GM19025 (cell line): ENCODE results near the gene RAD23B.
A peak's percentile ranks its signal among the peaks of the same experiment; 100 is the strongest.

Source experiments
- ATAC-seq: cut with Tn5 transposase; IDR thresholded peaks from one replicate; pipeline ENCODE4 v1.9.1; 2021; ENCODE audit warnings: mild to moderate bottlenecking, low read depth, moderate library complexity; ENCODE audit not compliant: unreplicated experiment

Gene RAD23B

DNA sequence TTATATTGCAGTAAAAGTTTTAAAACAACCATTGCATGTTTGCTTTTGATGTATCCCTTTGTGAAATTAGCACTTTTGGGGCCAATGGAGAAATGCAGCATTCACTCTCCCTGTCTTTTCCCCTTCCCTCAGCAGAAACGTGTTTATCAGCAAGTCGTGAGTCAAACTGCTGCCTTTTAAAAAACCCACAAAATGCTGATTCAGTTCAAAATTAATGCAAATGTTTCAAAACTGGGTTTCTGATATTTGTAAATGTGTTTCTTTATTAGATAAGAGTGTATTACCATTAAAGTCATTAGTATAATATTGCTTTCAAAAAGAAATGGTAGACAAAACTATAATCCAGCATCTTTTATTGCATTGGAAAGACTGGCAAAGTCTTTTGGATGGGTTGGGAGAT is 47.3 kb downstream of the RAD23B start:
- no peak for ATAC-seq

DNA sequence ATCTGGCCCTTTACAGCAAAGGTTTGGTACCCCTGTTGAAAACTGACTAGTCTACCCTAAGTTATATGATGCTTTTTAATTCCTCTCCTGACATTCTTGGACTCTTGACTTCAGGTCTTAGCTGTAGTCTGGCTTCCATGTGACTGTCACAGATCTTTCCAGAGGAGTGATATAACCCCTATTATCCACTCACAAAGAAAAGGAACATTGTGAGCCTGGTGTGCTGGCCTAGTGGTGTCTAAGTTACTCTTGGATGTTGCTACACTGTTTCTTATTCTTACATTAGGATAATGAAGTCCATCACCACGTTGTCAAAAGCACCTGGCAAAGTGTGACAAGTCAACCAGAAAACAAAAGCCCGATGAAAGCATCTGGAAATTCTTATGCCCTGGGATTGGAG is 49.8 kb downstream of the RAD23B start:
- ATAC-seq: no peak

DNA sequence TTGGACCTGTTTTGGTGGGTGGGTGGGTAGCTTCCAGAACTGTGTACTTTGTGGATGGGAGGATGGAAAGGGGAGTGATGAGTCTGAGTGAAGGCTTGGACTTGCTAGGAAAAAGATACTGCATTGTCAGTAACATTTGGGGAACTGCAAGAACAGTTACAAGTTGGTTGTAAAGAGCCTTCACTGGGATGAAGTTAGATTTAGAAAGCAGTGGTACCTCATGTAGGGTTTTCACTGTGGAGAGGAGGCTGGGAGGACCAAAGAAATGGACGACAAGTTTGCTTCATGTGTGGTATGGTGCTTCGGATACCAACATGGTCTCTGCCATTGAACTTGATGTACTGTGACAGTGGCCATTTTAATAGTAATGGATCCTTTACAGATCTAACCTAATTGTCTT is 50.3 kb downstream of the RAD23B start:
- no peak for ATAC-seq

DNA sequence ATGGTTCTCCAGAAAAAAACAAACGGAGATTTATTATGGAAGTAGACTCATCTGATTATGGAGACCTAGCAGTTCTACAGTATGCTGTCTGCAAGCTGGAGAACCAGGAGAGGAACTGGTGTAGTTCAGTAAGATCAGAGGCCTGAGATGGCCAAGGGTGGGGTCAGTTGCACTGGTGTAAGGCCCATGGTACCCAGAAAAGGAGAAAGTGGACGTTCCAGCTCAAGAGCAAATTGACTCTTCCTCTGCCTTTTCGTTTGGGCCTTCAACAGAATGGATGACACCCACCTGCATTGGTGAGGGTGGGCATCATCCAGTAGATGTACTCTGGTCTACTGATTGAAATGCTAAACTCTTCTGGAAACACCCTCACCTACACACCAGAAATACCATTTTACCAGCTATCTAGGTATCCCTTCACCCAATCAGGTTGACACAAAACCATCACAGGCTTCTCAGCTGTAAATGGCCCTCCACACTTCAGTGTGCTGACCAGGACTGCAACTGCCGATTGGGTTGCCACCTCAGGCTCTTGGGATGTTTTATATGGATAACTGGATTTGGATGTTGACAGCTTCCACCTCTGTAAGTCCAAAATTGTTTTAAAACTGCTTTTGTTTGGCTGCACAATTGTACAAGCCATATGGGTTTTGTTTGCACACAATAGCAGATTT is 51.2 kb downstream of the RAD23B start:
- ATAC-seq: no peak

DNA sequence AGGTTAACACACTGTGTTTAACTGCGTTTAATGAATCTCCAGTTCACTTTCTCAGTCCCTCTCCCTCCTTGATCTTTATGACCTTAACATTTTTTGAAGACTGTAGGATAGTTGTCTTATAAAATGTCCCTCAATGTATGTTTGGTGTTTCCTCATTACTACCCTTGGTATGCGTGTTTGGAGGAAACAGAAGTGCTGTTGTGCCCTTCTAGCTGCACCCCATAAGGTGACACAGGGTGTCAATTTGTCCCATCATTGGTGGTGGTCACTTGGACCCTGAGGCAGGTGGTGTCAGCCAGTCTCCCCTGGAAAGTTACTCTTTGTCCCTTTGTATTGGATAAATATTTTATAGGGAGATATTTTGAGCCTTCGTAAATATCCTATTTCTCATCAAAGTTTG is 52.3 kb downstream of the RAD23B start:
- ATAC-seq: no peak

DNA sequence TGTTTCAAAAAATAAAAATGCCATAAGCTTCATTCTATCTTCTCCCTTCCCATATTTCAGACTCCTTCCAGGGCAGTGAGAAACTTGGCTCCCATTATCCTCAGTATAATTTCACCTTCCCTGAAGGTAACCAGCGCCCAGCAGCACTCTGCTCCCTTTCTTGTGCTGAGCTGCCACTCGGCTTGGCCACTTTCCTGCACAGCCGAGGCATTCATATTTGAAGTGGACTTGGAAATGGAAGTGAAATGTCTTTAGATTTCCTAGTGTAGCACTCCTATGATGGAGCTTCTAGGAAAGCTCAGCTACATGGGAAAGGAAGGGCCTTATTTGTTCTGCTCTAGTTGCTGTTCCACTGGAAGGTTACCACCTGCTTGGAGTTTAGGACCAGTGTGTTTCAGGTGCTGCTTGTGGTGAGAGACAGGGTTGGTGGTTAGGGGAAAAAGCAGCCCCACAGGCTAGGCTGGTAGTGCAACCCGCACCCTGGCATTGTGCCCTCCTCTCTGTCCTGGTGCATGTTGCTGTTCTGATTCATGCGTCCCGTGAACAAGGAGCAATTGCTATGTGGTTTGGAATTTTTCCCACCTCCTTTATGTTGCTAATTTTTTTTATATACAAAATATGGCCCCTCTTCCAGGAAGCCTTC is 53.8 kb downstream of the RAD23B start:
- no peak for ATAC-seq

DNA sequence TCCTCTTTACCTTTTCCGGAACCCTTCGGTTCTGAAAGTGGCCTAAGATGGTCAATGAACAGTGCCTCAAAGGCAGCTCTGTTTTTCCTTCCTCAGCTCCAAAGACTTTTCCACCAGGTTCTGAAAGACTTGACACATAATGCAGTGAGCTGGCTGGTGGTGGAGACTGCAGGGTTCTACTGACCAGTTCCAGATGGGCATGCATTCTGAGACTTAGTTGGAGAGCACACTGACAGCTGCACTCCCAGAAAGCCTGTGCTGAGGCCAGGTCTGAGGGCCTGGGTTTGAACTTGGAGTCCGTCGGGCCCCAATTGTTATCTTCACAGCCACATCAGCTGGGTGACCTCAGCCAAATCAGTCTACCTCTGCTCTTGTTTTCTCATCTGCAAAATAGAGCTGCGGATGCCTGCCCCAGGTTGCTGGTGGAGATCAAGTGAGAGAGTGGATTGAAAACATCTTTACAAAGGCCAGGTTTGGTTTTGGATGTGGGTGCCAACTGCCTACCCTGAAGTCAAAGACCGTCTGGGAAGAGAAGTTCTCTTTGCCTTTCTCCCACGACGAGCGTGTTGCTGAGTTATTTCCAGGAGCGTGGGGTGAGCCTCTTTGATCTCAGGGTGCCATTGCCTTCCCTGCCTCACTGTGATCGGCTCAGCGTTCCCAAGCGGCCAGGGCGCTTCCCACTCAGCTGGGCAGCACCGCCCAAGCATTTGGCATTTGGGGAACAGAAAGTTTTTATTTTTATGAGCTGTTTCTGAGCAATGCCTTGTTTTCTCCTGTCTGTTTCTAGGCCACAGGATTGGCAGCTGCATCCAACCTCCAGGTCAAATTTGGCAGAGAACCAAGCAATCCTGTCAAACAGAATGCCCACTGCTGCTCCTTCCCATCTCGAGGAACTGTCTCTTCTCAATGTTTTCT is 54.9 kb downstream of the RAD23B start:
- ATAC-seq: no peak

DNA sequence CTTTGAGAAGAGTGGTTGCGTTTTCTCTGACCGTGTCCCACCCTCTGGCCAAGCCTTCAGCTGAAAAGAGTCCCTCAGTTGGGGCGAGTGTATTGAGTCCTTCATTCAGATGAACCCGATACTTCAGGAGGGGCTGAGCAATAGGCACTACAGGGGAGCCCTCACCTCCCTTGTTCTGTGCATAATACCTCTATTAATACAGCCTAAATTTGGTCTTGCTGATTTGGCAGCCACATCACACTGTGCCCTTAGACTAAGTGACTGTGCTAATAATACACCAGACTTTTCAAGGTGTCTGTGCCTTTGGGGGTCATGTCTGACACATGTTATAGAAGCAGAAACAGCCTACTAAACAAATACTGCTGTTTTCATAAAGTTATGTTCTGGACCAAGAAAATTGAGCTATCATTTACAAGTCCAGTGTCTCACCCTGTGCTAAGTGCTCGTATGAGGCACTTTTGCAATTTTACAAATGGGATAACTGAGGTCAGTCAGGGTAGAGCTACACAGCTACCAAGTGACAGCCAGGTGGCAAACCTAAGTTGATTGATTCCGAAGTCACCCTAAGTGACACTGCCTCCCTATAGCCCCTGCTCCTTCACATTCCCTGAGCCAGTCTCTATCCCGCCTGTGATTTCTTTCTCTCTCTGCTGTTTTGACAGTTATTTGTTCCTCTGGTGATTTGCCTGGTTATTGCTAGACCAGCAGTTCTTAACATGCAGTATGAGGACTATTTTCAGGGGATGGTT is 56.0 kb downstream of the RAD23B start:
- no peak for ATAC-seq

DNA sequence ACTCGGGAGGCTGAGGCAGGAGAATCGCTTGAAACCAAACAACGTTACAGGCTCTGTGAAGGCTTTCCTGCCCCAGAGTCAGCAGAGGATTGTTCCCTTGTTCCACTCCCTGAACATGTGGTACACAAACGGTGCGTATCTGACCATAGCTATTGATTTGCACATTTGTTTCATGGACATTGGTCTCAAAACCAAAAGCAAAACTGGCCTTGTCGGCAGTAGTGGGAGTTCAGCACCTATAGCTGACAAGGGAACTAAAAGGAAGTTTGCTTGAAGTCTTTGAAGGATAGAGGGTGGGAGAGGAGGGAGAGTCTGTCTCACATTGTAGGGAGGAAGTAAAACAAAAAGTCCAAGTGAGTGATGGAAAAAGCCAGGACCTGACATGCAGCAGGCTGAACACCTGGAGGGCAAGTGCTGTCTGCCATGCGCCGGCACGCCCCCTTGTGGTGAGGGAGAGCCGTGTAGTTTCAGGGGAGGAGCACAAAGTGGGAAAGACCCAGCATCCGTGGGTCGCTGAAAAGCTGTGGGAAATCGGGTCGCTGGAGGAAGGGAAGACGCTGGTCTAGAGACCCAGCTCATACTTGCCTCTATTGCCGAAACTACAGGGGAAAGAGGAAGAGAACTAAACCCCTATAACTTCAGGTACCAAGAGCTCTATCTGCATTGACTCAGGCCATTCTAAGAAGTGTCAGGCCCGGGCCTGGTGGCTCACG is 58.0 kb downstream of the RAD23B start:
- peak; percentile 85 for ATAC-seq

DNA sequence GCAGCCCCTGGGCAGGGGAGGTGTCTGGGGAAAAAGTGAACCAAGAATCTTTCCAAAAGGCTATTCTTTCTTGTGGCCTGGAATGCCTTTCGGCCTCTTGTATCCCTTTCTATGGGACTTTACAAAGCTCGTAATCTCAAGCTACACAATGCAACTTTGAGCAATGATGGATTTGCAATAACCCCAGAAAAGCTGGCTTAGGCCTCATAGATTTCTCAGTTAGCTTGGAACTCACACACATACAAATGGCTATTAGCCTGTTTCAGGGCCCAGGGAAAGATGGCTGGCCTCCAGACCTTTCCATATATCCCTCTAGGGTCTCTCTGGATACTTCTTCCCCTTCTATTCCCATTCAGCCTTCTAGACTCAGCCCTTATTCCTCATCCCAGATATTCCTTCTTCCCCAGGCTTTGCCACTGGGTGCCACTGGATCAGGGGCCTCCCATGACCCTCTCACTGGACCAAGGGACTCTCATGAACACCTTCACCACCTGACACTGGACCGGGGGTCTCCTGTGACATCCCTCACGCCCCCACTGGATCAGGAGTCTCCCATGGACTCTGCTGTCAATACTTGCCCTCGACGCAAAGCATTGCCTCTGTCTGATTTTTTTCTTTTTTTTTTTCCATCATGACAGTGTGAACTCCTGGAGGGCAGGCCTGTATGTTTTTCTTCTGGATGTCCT is 59.5 kb downstream of the RAD23B start:
- no peak for ATAC-seq

DNA sequence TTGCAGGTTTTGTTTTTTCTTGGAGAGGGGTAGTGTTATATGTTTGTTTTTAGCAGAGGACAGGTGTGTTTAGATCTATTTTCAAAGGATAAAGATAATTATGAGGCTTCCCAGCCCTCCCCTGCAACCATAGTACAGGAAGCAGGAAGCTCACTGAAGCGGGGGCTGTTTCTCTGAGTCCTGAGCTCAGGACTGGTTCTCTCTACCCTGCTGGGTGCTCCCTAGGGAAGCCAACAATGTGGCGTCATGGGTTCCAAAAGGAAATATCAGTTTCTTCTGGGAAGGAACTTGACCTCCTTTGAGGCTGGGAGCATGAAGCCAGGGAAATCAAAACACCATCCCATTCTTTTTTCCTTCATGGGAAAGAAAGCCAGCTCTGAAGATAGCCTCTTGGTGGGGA is 62.2 kb downstream of the RAD23B start:
- ATAC-seq: no peak

DNA sequence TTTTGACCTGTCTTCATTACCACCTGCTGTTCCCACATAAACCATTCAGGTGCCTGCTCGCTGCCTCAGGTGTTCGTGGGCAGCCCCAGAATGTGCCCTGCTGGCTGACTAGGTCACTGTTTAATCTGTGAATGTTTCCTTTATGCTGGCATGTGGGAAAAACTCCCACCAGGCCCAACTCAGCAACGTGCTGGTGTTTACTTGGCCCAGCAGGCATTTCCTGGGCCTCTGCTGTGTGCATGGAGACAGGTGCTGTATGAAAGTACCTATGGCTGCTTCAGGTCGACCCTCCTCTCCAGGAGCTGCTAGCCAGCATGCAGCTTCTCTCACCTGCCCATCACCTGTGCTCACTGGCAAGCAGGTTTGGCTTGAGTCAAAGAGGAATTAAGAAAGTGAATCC is 65.8 kb downstream of the RAD23B start:
- ATAC-seq: no peak

DNA sequence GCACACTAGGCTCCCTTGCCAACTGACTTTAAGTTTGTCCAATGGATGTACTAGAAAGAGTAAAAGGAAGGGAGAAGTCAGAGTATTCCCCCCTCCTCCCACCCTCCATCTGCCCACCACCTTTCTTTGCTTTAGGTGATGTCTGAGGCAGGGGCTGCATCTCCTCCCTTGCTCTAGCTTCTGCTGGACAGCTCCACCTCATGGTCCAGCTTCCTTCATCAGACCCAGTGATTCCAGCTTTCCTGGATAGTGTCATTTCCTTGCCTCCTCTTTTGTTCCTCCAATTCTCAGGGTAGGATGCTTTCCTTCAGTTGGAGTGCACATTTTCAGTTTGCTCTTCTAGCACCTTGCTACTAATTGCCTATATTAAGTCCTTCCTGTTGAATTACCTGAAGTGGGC is 67.4 kb downstream of the RAD23B start:
- no peak for ATAC-seq

DNA sequence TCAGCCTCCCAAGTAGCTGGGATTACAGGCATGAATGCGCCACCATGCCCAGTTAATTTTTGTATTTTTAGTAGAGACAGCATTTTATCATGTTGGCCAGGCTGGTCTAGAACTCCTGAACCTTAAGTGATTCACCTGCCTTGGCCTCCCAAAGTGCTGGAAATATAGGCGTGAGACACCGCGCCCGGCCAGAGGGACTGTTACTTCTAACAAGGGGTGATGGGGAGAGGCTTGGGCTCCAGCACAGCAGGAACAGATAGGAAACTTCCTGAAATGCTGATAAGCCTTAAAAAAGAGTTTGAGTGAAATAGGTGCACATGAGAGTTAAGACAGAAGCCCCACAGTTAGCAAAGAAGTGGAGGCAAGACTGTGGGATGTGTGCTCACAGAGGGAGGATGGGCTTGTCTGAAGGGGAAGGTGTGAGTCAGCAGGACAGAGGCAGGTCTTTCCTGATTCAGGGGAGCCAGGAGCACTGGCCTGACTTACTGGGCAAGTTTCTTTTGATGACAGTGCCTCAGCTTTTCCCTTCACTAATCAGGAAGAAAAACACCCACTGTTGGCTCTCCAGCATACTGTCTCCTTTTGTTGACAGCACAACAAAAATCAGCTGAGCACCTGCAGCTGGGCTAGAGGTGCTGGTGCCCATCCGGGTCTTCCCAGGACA is 68.4 kb downstream of the RAD23B start:
- ATAC-seq: no peak

DNA sequence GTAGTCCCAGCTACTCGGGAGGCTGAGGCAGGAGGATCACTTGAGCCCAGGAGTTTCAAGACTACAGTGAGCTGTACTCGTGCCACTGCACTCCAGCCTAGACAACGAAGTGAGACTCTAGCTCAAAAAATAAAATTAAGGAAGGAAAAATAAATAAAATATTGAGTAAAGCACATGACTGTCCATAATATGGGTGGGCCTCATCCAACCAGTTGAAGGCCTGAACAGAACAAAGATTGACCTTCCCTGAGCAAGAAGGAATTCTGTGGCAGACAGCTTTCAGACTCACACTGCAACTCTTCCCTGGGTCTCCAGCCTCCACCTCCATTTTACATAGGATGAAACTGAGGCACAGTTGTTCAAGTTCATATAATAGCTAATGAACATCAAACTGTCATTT is 72.3 kb downstream of the RAD23B start:
- ATAC-seq: no peak

DNA sequence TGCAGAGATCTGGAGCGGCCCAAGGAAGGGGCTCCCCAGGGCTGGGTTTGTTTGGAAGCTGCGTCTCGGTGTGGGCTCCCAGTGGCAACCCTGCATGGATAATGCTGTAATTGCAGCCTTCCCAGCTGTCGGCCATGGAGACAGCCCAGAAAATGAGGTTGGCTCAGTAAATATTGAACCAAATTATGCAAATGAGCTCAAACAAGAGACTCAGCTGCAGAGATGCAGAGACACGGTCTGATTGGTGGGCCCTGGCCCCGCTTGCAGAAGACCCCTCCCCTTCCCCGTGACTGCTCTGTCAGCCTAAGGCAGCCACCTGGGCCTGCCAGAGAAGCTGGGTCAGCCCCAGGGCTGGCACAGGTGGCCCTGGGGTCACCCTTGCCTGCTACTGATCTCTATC is 75.9 kb downstream of the RAD23B start:
- ATAC-seq: no peak

DNA sequence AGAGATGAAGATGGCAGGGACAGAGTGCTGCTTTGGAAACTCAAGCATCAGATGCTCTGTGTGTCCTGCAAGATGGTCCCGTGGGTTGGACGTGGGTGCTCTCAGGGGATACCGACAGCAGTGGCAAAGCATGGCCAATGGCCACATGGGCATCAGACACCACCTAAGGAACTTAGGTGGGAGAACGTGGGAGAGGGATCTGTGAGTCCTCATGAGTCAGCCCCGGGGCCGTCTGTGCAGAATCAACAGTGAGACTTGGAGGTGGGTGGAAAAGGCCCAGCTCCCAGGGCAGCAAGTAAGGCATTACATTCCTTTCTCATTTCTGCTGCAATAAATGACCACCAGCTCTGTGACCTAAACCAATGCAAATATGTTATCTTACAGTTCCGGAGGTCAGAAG is 77.0 kb downstream of the RAD23B start:
- ATAC-seq: no peak

DNA sequence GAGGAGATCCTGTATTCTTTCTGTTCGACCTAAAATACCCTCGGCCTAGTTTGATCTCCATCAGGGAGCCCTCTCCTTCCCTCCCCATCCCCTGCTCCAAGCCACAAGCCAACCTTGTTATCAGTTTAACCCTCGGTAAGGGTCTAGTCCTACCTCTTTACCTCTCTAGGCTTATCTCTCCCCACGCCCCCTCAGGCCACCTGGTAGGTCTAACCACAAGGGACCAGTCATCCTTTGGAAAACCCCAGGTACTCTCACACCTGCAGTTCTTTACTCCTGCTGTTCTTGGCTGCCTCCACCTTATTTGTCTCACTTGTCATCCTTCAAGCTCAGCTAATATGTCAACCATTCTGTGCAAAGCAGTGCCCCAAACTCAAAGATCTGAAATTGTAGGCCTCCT is 78.7 kb downstream of the RAD23B start:
- ATAC-seq: no peak

DNA sequence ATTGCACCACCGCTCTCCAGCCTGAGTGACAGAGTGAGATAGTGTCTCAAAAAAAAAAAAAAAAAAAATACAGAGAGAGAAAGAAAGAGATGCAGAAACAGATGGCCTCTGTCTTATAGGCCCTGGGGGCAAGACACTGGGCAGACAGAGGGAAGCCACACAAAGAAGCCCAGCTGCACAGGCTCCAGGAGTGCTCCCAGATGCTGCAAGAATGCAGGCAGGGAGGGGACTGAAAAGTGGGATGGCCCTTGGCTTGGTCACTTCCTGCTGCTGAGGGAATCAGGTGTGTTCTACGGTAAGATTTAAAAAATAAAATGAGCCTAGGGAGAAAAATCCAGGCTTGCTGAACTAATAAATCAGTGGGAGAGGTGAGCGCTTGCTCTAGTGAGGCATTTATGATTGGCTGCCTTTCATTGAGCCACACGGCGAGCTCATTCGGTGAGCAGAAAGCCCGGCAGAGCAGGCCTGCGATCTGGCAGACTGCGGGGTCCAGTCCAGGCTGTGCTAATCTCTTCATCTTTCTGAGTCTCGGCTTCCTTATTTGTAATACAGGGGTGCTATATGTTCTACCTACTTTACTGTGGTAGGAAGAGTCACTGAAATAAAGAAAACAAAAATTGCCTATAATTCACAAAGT is 80.6 kb downstream of the RAD23B start:
- ATAC-seq: no peak
